PFSK-1 (cell line): ENCODE data around the gene COL9A3.

Experiments used
- POLR2AphosphoS5 ChIP-seq: IDR thresholded peaks from 2 replicates; pipeline ENCODE4 v1.6.1; 2012; ENCODE audit warnings: low read depth, mild to moderate bottlenecking, control low read depth, low read length, moderate library complexity
- SIN3A ChIP-seq: IDR thresholded peaks from 2 replicates; pipeline ENCODE4 v1.6.1; 2012; ENCODE audit warnings: mild to moderate bottlenecking, low read length, moderate library complexity, borderline replicate concordance; ENCODE audit not compliant: insufficient read depth
- TAF1 ChIP-seq: IDR thresholded peaks from 2 replicates; pipeline ENCODE4 v1.6.1; 2012; ENCODE audit warnings: low read length, control low read depth, borderline replicate concordance; ENCODE audit not compliant: insufficient read depth
- TF ChIP-seq, protein P1 (sequence below), 2 experiments: IDR thresholded peaks; 2 replicates each; pipeline versions ENCODE4 v1.6.1 to v1.8.0; 2011 to 2012; ENCODE audit warnings: low read depth in 2 of 2, low read length in 2 of 2, control low read depth in 1 of 2, inconsistent platforms in 1 of 2, mild to moderate bottlenecking in 1 of 2, moderate library complexity in 1 of 2; ENCODE audit not compliant: insufficient read depth in 1 of 2

DNA sequence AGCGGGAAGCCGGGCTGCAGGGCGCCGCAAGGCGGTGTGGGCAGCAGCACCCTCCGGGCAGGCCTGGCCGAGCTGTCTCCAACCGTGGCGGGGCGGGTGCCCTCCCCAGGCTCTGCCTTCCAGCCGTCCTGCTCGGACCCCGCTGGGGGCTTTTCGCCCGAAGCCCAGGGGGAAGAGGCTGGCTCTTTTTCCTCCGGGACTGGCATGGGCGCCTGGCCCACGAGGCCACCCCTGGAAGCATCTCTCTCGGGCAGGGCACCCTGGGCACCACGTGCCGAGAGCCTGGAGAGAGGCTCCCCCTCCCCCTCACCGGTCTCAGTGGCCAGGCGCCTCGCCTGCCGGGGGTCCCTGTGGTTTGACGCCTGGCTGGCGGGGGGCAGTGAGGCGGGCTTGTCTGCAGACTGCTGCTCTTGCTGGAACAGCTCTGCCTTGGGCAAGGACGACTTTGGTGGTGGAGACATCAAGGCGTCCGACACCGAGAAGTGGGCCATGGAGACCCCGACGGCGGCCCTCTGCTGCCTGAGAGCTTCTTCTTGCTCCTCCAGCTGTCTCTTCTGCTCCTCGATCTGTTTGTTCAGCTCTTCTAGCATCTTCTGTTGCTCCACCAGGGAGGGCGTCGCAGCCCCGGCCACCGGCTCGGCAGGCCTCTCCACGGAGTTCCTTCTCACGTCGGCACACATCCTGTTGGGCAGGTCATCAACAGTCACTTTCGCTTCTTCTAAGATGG lies 64.2 kb downstream of the COL9A3 start:
- no peak for TF ChIP-seq TAF1
- no peak for TF ChIP-seq POLR2AphosphoS5
- TF ChIP-seq, protein P1, sequence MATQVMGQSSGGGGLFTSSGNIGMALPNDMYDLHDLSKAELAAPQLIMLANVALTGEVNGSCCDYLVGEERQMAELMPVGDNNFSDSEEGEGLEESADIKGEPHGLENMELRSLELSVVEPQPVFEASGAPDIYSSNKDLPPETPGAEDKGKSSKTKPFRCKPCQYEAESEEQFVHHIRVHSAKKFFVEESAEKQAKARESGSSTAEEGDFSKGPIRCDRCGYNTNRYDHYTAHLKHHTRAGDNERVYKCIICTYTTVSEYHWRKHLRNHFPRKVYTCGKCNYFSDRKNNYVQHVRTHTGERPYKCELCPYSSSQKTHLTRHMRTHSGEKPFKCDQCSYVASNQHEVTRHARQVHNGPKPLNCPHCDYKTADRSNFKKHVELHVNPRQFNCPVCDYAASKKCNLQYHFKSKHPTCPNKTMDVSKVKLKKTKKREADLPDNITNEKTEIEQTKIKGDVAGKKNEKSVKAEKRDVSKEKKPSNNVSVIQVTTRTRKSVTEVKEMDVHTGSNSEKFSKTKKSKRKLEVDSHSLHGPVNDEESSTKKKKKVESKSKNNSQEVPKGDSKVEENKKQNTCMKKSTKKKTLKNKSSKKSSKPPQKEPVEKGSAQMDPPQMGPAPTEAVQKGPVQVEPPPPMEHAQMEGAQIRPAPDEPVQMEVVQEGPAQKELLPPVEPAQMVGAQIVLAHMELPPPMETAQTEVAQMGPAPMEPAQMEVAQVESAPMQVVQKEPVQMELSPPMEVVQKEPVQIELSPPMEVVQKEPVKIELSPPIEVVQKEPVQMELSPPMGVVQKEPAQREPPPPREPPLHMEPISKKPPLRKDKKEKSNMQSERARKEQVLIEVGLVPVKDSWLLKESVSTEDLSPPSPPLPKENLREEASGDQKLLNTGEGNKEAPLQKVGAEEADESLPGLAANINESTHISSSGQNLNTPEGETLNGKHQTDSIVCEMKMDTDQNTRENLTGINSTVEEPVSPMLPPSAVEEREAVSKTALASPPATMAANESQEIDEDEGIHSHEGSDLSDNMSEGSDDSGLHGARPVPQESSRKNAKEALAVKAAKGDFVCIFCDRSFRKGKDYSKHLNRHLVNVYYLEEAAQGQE (IDR thresholded peaks at IDR 0.05; ENCODE audit: insufficient read depth in 1 of 2, low read depth in 2 of 2, low read length in 2 of 2): no peak
- TF ChIP-seq SIN3A: no peak
